HG02610 (cell line): Measurements from ENCODE around the gene INAVA.

Experiments
- ATAC-seq: cut with Tn5 transposase; IDR thresholded peaks from one replicate; pipeline ENCODE4 v1.9.1; 2021; ENCODE audit warnings: mild to moderate bottlenecking, moderate library complexity; ENCODE audit not compliant: unreplicated experiment

The INAVA gene

GRCh38 chr1:200894712-200895442, at the start of gene INAVA:
TSS of gene INAVA (plus strand) at chr1:200894900. CDS start at chr1:200898401, 3,501 bp downstream.
- no peak for ATAC-seq

GRCh38 chr1:200845360-200845759, 49.3 kb upstream of the INAVA start:
- ATAC-seq: no peak

- ATAC-seq: no peak
Observed at GRCh38 chr1:200846398-200846797, 48.3 kb upstream of the INAVA start.

- no peak for ATAC-seq
Observed at GRCh38 chr1:200849430-200849829, 45.3 kb upstream of the INAVA start.

GRCh38 chr1:200850554-200850953, 44.1 kb upstream of the INAVA start:
- no peak for ATAC-seq

- ATAC-seq: no peak
Observed at GRCh38 chr1:200856716-200857357, 37.9 kb upstream of the INAVA start.

- ATAC-seq: no peak
Observed at GRCh38 chr1:200857804-200858203, 36.9 kb upstream of the INAVA start.

- ATAC-seq: no peak
Observed at GRCh38 chr1:200861937-200862647, 32.6 kb upstream of the INAVA start.

- no peak for ATAC-seq
Observed at GRCh38 chr1:200862713-200863415, 31.8 kb upstream of the INAVA start.

GRCh38 chr1:200866116-200866515, 28.6 kb upstream of the INAVA start:
- ATAC-seq: no peak

GRCh38 chr1:200866521-200866920, 28.2 kb upstream of the INAVA start:
- ATAC-seq: peak; percentile 78

- peak; percentile 8 for ATAC-seq
Observed at GRCh38 chr1:200867018-200867811, 27.5 kb upstream of the INAVA start.

GRCh38 chr1:200869376-200869752, 25.3 kb upstream of the INAVA start:
- no peak for ATAC-seq

- peak; percentile 81 for ATAC-seq
Observed at GRCh38 chr1:200869753-200870391, 24.8 kb upstream of the INAVA start.

- no peak for ATAC-seq
Observed at GRCh38 chr1:200872446-200873115, 22.1 kb upstream of the INAVA start, which contains the start of gene GPR25. TSS of gene GPR25 (plus strand) at chr1:200872981. CDS start at chr1:200873038, 57 bp downstream.

- ATAC-seq: no peak
Observed at GRCh38 chr1:200873116-200873670, 21.5 kb upstream of the INAVA start.

GRCh38 chr1:200873671-200874397, 20.9 kb upstream of the INAVA start:
- ATAC-seq: no peak

- ATAC-seq: no peak
Observed at GRCh38 chr1:200874694-200875093, 20.0 kb upstream of the INAVA start.
